ENCODE data around the gene EML5. TPM values are rescaled to one million over a fixed set of nuclear protein-coding genes. Genes with fewer than 3 reads are reported as not detected.

The EML5 gene
- total RNA-seq, 1 experiment from 2014 or later: 1.8 TPM

DNA sequence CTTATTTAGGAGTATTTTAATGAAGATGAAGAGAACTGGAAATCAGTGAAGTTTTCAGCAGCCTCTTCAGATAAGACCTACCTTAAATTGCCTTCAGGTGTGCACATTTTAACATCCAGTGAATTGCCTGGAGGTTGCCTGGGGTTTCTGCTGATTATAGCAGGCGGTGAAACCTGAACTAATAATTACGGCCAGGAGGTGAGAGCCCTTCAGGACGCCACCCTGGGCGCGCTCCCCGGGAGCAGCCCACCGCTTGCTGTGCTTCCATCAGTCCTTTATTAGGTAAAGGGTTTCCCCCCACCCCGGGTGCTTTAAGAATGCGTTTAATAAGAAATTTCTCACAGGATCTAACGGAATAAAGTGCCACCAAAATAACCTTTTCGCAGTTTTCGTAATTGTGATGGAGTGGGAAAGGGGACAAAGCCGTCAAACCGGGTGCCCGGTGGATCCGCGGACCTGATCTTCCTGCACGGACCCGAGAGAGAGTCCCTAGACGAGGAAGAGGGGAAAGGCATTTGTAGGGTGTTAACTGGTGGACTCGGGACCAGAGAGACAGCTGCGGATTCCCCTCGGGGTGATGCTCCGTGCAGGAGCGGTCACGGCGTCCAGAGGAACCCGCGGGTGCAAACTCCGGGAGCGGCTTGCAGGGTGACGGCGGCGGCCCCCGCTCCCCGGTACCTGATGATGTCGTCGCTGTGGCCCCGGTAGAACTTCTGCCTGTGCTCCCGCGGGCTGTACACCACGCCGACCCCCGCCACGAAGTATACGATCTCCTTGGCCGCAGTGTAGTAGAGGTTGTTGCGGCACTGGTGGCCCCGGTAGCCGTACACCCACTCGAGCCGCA is 902 bp downstream of the EML5 start:
- Histone ChIP-seq H3K27me3 (ENCODE audit: insufficient read depth, low read length) (no peaks in the 10 kb centered on the region), H3K4me3 (replicated peaks in 1 of 2; ENCODE audit: low read depth in 1 of 2, low read length in 2 of 2) (peak overlapping the region; percentile 60 to 68), H3K9me2 (ENCODE audit: insufficient read depth) (no peaks in the 10 kb centered on the region), H3K4me1 (ENCODE audit: control insufficient read depth in 1 of 2, insufficient read depth in 2 of 2, low read length in 2 of 2) (peaks cover 0 to 16% of the 10 kb centered on the region in 2 experiments; a peak in 1 of 4 replicates), H2AFZ (ENCODE audit: low read depth, low read length, poor library complexity, severe bottlenecking) (peak overlapping the region; percentile 71), H3K9me3 (ENCODE audit: control insufficient read depth in 1 of 2, insufficient read depth in 1 of 2, low read depth in 1 of 2, low read length in 2 of 2) (no peaks in the 10 kb centered on the region), H3K79me2 (ENCODE audit: insufficient read depth, low read length) (no peaks in the 10 kb centered on the region), H3K27ac (ENCODE audit: low read depth, low read length) (peak overlapping the region; percentile 43; the same call in 1 of the 2 replicates), H4K20me1 (ENCODE audit: insufficient read depth) (no peaks in the 10 kb centered on the region), H3K9ac (ENCODE audit: low read length) (peak overlapping the region; percentile 57), H3K36me3 (ENCODE audit: control insufficient read depth in 1 of 2, insufficient read depth in 2 of 2, low read length in 2 of 2) (no peaks in the 10 kb centered on the region), H3K4me2 (ENCODE audit: low read length) (peak overlapping the region; percentile 89)
- ATAC-seq (no peak; the same call in 1 of the 2 replicates), DNase-seq (ENCODE audit: low read depth, low spot score) (no peak)
- CTCF ChIA-PET: no interaction called here
- POLR2A ChIA-PET: no interaction called here
- RAD21 ChIA-PET (ENCODE audit: low non-redundant PET in 1 of 2, low total read pairs in 2 of 2, uncharacterized antibody in 2 of 2, unreplicated experiment in 2 of 2): interaction anchor here in 1 of 2 experiments (1.0 to 1.3 kb wide), 2 partner anchors 33 to 124 kb away, joined by 3 read pairs; no protein-coding TSS in a partner anchor
- no TSS peak for BruUV-seq (replicated peaks)
- intact Hi-C loops (cut with micrococcal nuclease): no loop called here
- TF ChIP-seq ZNF274 (IDR thresholded peaks at IDR 0.05; ENCODE audit: low read depth, low read length): no peak
- no peak for TF ChIP-seq POLR2A (IDR thresholded peaks at IDR 0.05; ENCODE audit: borderline replicate concordance, extremely low read depth, insufficient read depth, insufficient read length)
- no peak for TF ChIP-seq SRF (IDR thresholded peaks at IDR 0.05; ENCODE audit: low read depth)
- TF ChIP-seq FOSL1 (IDR thresholded peaks at IDR 0.05; ENCODE audit: low read depth): no peak
- no peak for TF ChIP-seq JUND (IDR thresholded peaks at IDR 0.05)
- TF ChIP-seq, protein P1, sequence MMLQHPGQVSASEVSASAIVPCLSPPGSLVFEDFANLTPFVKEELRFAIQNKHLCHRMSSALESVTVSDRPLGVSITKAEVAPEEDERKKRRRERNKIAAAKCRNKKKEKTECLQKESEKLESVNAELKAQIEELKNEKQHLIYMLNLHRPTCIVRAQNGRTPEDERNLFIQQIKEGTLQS (IDR thresholded peaks at IDR 0.05): no peak
- no peak for TF ChIP-seq CEBPB (IDR thresholded peaks at IDR 0.05; ENCODE audit: low read depth)
- TF ChIP-seq TCF7L2 (IDR thresholded peaks at IDR 0.05; ENCODE audit: borderline replicate concordance, extremely low read depth, insufficient read depth, insufficient read length): no peak
- TF ChIP-seq SIN3A (IDR thresholded peaks at IDR 0.05; ENCODE audit: low read depth): no peak
- TF ChIP-seq ELF1 (IDR thresholded peaks at IDR 0.05; ENCODE audit: borderline replicate concordance, low read depth): no peak
- no peak for TF ChIP-seq CBX3 (IDR thresholded peaks at IDR 0.05; ENCODE audit: low read depth)
- TF ChIP-seq SP1 (IDR thresholded peaks at IDR 0.05; ENCODE audit: low read depth): no peak
- TF ChIP-seq YY1 (IDR thresholded peaks at IDR 0.05; ENCODE audit: extremely low read depth, insufficient replicate concordance, low read depth, low read length): no peak
- TF ChIP-seq, protein P2, sequence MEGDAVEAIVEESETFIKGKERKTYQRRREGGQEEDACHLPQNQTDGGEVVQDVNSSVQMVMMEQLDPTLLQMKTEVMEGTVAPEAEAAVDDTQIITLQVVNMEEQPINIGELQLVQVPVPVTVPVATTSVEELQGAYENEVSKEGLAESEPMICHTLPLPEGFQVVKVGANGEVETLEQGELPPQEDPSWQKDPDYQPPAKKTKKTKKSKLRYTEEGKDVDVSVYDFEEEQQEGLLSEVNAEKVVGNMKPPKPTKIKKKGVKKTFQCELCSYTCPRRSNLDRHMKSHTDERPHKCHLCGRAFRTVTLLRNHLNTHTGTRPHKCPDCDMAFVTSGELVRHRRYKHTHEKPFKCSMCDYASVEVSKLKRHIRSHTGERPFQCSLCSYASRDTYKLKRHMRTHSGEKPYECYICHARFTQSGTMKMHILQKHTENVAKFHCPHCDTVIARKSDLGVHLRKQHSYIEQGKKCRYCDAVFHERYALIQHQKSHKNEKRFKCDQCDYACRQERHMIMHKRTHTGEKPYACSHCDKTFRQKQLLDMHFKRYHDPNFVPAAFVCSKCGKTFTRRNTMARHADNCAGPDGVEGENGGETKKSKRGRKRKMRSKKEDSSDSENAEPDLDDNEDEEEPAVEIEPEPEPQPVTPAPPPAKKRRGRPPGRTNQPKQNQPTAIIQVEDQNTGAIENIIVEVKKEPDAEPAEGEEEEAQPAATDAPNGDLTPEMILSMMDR (IDR thresholded peaks at IDR 0.05 in 2 of 3, conservative IDR thresholded peaks at IDR 0.05 in 1 of 3; ENCODE audit: borderline replicate concordance in 1 of 3, insufficient read depth in 1 of 3, low read depth in 2 of 3, low read length in 2 of 3): no peak
- TF ChIP-seq, protein P3, sequence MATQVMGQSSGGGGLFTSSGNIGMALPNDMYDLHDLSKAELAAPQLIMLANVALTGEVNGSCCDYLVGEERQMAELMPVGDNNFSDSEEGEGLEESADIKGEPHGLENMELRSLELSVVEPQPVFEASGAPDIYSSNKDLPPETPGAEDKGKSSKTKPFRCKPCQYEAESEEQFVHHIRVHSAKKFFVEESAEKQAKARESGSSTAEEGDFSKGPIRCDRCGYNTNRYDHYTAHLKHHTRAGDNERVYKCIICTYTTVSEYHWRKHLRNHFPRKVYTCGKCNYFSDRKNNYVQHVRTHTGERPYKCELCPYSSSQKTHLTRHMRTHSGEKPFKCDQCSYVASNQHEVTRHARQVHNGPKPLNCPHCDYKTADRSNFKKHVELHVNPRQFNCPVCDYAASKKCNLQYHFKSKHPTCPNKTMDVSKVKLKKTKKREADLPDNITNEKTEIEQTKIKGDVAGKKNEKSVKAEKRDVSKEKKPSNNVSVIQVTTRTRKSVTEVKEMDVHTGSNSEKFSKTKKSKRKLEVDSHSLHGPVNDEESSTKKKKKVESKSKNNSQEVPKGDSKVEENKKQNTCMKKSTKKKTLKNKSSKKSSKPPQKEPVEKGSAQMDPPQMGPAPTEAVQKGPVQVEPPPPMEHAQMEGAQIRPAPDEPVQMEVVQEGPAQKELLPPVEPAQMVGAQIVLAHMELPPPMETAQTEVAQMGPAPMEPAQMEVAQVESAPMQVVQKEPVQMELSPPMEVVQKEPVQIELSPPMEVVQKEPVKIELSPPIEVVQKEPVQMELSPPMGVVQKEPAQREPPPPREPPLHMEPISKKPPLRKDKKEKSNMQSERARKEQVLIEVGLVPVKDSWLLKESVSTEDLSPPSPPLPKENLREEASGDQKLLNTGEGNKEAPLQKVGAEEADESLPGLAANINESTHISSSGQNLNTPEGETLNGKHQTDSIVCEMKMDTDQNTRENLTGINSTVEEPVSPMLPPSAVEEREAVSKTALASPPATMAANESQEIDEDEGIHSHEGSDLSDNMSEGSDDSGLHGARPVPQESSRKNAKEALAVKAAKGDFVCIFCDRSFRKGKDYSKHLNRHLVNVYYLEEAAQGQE (IDR thresholded peaks at IDR 0.05; ENCODE audit: low read depth): no peak
- TF ChIP-seq EZH2 (IDR thresholded peaks at IDR 0.05): no peak
- TF ChIP-seq, protein P4, sequence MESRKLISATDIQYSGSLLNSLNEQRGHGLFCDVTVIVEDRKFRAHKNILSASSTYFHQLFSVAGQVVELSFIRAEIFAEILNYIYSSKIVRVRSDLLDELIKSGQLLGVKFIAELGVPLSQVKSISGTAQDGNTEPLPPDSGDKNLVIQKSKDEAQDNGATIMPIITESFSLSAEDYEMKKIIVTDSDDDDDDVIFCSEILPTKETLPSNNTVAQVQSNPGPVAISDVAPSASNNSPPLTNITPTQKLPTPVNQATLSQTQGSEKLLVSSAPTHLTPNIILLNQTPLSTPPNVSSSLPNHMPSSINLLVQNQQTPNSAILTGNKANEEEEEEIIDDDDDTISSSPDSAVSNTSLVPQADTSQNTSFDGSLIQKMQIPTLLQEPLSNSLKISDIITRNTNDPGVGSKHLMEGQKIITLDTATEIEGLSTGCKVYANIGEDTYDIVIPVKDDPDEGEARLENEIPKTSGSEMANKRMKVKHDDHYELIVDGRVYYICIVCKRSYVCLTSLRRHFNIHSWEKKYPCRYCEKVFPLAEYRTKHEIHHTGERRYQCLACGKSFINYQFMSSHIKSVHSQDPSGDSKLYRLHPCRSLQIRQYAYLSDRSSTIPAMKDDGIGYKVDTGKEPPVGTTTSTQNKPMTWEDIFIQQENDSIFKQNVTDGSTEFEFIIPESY (IDR thresholded peaks at IDR 0.05; ENCODE audit: extremely low read depth, insufficient replicate concordance, low read length): no peak
- TF ChIP-seq EZH2phosphoT487 (IDR thresholded peaks at IDR 0.05; ENCODE audit: borderline replicate concordance): no peak
- TF ChIP-seq POLR2AphosphoS5 (IDR thresholded peaks at IDR 0.05; ENCODE audit: low read depth, low read length): no peak
